NCI-H82 treated with DMSO at 0.1 percent for 48 hours (cell line): ENCODE data around the gene HOXB2.

Experiments
- DNase-seq: peaks from one replicate; lab custom pipeline; 2025; ENCODE audit not compliant: unreplicated experiment; lab: John Stamatoyannopoulos, UW

HOXB2 gene

DNA sequence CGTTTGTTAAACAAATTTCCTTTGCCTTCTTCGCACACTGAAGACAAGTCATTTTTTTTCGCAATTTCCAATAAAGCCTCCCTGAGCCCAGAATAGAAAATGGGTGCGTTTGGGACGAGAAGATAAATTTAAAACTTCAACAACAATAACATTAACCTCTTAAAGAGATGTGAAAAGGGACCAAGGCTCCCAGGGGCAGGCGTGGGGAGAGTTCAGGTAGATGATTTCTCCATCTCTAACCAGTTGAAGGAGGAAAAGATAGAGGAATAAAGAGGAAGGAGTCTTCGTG, 34.5 kb upstream of the HOXB2 start:
- no peak for DNase-seq

DNA sequence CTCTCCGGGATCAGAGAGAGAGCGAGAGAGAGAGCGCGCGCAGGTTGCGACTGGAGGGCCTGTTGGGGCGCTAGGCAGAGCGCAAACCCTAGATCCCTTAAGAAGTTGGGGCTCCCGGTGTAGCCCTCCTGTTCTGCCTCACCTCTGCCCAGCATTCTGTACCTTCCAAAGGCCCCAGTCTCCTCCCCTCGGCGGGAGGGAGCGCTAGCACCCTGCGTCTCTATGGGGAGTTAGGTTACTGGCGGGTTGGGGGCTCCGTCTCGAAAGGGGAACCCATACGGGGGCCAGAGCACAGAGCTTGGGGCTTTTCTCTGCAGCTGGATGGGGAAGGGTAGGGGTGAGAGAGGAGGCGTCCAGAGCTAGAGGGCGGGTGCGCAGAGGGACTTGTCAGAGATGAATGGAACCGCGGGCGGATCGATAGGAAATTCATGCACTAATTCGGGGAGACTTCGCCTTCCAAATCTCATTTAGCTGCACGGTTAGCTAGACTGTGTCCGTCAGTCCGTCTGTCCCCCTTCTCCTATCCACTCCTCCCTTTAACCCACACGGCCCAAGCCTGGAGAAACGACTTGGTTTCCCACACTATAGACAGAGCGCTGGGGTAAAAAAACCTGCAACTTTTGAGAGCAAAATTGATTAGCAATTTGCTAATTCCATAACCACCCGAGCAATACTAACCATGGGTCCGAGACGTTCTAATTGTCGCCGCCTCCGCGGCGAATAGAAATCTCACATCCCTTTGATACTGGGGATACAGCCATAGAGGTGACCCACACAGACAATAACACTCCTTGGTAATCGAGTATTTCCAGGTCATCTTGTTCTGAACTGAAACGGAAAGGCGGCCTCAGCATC, 33.9 kb upstream of the HOXB2 start:
- no peak for DNase-seq

DNA sequence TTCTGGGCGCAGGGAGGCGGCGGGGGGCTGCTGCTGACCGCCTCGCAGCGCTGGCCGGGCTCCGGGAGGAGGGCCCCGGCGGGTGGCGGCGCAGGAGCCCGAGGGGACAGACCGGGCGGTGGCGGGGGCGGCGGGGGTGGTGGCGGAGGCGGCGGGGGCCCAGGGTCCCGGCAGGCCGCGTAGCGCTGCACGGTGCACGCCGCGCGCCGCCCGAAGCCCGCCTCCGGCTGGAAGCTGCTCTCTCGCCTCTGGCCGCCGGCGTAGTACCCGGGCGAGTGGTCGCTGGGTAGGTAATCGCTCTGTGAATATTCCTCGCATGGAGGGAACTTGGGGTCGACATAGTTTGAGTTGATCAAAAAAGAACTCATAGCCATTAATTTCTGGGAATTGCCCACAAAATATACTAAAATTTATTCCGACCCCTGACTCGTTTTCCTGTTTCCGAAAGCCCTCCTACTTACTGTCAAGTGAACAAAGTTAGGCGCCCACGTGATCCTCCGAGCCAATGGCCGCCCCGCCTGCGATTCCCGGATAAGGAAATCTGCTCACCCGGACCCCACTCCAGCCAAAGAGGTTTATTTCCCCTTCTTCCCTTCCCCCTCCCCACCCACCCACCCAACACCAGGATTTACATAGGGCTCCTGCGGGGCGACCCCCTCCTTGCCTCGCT, 33.2 kb upstream of the HOXB2 start, which contains the start of gene HOXB4:
Gene HOXB4, minus strand, starts transcription at position 405 of the 670 bp plus-strand sequence. Its CDS starts 31 bp downstream, at position 374.
- DNase-seq: no peak

DNA sequence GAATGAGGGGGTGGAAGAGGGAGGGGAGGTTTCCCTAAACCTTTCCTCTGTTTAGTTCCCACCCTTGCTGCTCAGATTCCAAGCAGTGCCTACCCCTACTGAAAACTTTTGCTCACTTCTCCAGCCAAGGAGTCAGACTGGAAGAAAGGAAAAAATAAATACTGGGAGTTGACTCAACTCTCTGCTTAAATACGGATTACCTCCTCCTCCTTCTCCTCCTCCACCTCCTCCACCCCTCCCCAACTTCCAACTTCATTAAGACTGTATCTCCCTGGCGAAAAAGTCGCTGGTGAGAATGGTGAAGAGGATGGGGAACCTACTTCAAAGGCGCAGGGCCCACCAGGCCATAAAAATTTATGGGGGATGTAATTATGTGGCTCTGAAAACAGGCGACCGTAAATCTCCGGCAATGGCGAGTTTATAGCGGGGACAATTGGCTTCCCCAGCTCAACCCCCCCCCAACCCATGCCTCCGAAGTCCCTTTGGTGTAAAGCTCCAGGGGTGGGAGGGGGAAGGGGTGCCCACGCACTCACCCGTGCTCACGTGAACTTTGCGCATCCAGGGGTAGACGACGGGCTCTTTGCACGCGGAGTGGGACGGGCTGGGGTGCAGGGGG, 32.5 kb upstream of the HOXB2 start:
- DNase-seq: no peak

GRCh38 chr17:48576479-48577309, 31.8 kb upstream of the HOXB2 start:
- no peak for DNase-seq

DNA sequence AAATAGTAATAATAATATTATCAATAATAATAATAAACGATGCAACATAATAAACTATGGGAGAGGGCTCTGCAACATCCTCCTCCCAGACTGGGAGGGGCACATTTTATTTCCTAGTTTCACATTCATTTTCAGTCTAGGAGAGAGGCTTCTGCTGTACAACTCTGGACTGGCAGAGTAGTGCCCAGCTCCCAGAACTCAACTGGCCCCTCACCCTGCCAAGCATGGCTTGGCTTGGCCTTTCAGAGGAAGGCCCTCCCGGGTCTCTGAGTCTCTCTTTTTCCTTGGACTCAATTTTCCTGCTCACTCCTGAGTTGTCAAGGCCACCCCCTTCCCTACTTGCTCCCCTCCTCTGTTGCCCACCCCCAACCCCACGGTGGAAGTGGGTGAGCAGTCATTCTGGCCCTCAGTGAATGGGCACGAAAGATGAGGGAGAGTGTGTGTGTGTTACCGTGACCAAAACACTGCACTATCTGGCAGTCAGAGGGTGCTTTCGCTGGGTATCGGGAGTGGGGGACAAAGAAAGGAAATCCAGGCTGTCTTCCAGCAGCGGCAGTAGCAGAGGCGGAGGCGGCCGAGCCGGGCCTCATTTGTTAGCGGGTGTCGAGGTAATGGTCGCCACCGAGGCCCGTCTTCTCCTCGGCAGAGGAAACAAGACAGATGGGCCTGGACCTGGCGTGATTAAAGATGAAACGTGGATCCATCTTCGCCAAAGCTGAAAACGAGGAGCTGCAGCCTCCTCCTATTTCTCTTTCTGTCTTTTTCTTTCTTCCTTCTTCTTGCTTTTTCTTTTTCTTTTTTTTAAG, 31.0 kb upstream of the HOXB2 start:
- no peak for DNase-seq

DNA sequence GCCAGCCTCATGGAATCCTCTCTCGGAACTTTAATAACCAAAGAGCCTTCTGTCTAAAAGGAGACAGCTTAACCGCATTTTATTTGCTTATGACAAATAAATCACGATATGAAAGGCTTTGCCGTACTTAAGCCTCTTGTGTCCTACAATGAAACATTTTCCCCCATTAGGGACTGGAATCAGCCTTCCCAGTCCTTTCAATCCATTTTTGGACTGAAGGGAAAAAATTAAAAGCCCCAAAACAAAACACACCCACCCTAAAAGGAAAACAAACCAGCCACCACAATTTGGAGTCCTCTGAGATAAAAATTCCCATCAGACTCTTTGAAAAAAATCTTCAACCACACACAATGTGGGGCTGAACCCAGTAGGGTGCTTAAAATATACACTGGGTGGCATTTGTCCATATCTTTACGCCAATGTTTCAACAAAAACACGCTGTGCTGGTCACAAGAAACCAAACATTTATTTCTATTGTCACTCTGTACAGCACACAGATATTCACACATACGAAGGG, 30.2 kb upstream of the HOXB2 start:
- no peak for DNase-seq

DNA sequence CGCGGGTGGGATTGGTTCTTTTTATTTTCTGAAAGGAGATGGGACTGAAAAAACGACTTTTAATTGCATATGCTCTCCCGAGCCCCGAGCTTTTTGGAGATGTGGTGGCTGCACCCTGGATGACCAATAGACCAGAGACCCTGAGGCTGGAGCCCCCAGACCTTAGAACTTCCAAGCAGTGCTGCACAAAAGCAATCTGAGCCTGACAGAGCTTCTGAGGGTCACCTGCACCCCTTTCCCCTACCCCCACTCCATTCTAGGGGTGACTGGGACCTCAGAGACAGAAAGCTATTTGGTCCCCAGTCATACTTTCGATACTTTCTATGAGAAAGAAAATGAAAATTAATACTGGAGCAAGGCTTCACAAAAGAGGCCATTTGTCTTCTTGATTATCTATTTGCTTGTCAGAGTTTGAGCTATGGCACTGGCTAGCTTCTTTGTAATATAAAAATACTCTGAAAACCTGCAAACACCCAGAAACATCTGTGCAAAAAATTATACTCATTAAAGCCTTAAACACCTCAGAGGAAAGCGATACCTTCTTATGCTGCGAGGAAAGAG, 29.7 kb upstream of the HOXB2 start:
- no peak for DNase-seq

- no peak for DNase-seq
These were observed 27.0 kb upstream of the HOXB2 start for GRCh38 chr17:48571826-48572417.

DNA sequence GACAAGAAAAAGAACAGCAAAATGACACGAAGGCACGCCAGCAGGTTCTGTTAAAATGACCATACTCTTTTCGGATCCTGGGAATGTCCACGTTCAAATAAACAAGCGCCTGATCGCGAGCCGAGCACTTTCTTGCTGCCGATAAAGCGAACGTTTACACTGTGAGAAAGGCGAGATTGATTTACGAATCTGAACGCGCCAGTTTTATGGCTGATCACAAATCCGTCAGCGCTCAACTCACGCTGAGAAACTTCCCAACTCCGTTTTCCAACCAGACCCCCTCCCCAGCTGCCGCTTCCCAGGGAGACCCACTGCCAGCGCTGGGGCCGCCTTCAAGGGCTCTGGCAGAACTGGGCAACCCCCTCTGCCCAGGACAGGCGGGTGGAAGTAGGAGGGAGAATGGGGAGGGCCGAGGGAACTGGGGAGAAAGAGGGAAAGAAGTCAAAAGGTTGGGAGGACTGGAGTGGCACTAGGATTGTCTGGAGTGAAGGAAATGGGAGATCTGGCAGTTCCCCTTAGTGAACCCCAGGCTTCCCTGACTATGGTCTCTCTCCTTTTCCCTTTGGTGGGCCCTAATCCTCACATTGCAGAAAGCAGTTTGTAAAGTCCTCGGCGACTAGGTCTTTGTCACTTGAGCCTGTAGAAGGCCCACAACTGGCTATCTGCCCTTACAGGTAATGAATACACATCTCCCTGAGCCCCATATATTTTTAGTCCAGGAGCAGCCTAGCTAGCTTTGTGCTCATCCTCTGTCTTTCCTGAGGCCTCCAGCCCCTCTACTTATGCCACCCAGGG, 26.3 kb upstream of the HOXB2 start:
- no peak for DNase-seq

- no peak for DNase-seq
These were observed 25.6 kb upstream of the HOXB2 start for GRCh38 chr17:48570325-48571023.

DNA sequence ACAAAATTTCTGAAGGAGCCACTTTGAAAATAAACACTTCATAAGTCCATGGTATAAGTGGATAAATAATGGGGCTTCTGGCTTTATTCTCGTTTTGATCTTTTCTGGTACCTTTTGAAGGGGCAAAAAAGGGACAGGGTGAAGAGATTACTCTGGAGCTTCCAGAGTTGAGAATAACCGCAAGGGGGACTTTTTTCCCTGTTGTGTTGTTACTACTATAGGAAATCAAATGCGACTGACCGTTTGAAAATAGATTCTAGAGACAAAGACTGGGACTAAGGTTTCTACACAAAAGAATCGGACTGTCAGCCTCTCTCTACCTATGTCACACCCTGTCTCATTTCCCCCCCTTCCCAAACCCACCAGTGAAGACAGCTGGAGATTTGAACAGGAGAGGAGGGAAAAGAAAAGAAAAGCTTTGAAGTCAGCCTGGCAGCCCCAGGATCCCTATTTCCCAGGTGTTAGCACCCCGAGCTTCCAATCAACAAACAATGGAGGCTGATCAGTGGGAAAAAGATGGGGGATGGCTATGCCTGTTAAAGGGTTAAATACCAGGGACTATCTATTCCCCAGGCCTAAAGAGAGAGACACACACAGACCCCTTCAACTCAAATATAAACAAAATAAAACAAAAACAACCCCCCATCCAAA, 24.9 kb upstream of the HOXB2 start:
- DNase-seq: no peak

DNA sequence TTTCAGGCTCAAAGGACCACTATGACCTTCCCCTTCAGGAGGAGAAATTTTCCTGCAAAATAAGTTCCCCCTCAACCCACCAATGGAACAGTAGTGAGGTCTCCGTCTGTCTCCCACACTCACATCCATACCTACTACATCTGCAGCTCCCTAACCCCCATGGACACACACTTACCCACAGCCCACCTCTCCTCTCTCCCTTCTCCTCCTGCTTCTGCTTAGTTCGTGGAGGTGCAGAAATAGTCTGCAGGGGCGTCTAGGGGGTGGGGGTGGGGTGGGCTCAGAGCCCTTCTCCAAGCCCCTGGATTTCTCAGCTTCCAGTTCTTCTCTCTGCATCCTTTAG, 24.3 kb upstream of the HOXB2 start:
- DNase-seq: no peak

GRCh38 chr17:48568499-48569239, 23.8 kb upstream of the HOXB2 start:
- DNase-seq: no peak

GRCh38 chr17:48567646-48568354, 22.9 kb upstream of the HOXB2 start:
- DNase-seq: no peak

DNA sequence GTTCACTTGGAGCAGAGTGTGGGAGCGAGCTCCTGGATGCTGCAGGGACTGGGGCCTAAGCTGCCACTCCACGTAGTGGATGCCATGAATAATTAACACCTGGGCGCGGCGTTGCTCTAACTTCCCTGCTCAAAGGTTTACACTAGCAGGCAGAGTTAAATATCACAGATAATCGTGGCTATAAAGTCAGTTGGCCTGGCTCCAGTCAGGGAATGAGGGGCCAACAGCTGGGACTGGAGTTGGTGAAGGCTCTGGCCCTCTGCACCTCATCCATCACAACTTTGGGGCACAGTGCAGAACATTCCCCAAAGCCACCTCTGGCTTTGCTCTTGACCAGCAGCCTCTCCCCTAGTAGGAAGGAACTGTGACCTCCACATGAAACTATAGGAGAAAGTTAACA, 22.3 kb upstream of the HOXB2 start:
- no peak for DNase-seq
